Skin of body (tissue), 2 donors: Measurements from ENCODE around the gene MDP1. TPM values are rescaled to one million over a fixed set of nuclear protein-coding genes. Genes with fewer than 3 reads are reported as not detected.
A peak's percentile ranks its signal among the peaks of the same experiment; 100 is the strongest.
"Not testable (repeated sequence)": the region's sequence is repeated elsewhere in the genome, so short reads cannot be mapped to it uniquely, and the experiment has no call there.

Source experiments
- DNase-seq: peaks from one replicate; lab custom pipeline; 2025; lab: John Stamatoyannopoulos, UW
- total RNA-seq: library from RNA; depleted of rRNA; stranded (reverse); fragments of >200 nt; gene quantifications from one replicate; pipeline ENCODE4 v1.2.3, GENCODE V29; 2014

MDP1 gene
- total RNA-seq, 1 donor from 2014 or later = 9.5 TPM

GRCh38 chr14:24251880-24252288, 36.0 kb upstream of the MDP1 start:
- DNase-seq = no peak

GRCh38 chr14:24250354-24250753, 34.5 kb upstream of the MDP1 start:
- DNase-seq = no peak

GRCh38 chr14:24249230-24250021, 33.6 kb upstream of the MDP1 start:
- DNase-seq = no peak

- no peak for DNase-seq
These were observed 31.6 kb upstream of the MDP1 start for GRCh38 chr14:24247422-24247821.

GRCh38 chr14:24246765-24247212, 30.9 kb upstream of the MDP1 start:
- no peak for DNase-seq

GRCh38 chr14:24245350-24245749, 29.5 kb upstream of the MDP1 start:
- not testable (repeated sequence) for DNase-seq

- DNase-seq = no peak
These were observed 27.5 kb upstream of the MDP1 start for GRCh38 chr14:24243336-24243836.

- peak; percentile 96 for DNase-seq
These were observed 26.1 kb upstream of the MDP1 start for GRCh38 chr14:24241829-24242443.

GRCh38 chr14:24240110-24240918, 24.4 kb upstream of the MDP1 start:
- no peak for DNase-seq

- no peak for DNase-seq
These were observed 22.7 kb upstream of the MDP1 start for GRCh38 chr14:24238527-24239037.

- DNase-seq = no peak
These were observed 22.3 kb upstream of the MDP1 start for GRCh38 chr14:24238123-24238522.

- no peak for DNase-seq
These were observed 21.6 kb upstream of the MDP1 start for GRCh38 chr14:24237463-24237955.

GRCh38 chr14:24236689-24237462, 21.0 kb upstream of the MDP1 start:
- DNase-seq = no peak

GRCh38 chr14:24235804-24236688, 20.2 kb upstream of the MDP1 start:
- no peak for DNase-seq

- no peak for DNase-seq
These were observed 18.5 kb upstream of the MDP1 start for GRCh38 chr14:24234095-24235005.

GRCh38 chr14:24233538-24233866, 17.6 kb upstream of the MDP1 start:
- no peak for DNase-seq

- DNase-seq = peak; percentile 49
These were observed 17.0 kb upstream of the MDP1 start, which contains the start of gene GMPR2 for GRCh38 chr14:24232645-24233537. Gene GMPR2, plus strand, starts transcription at chr14:24232929. Its CDS starts 325 bp downstream, at chr14:24233254.
